GM12872 (cell line): ENCODE measurements around the gene SLC7A4.

Source experiments
- TF ChIP-seq, protein P1 (sequence below): IDR thresholded peaks from 3 replicates; pipeline ENCODE4 v1.5.1; 2011; ENCODE audit warnings: low read depth, mild to moderate bottlenecking, low read length, moderate library complexity; ENCODE audit not compliant: insufficient read depth

The SLC7A4 gene

GRCh38 chr22:21075516-21076138, 43.3 kb upstream of the SLC7A4 start:
- TF ChIP-seq, protein P1, sequence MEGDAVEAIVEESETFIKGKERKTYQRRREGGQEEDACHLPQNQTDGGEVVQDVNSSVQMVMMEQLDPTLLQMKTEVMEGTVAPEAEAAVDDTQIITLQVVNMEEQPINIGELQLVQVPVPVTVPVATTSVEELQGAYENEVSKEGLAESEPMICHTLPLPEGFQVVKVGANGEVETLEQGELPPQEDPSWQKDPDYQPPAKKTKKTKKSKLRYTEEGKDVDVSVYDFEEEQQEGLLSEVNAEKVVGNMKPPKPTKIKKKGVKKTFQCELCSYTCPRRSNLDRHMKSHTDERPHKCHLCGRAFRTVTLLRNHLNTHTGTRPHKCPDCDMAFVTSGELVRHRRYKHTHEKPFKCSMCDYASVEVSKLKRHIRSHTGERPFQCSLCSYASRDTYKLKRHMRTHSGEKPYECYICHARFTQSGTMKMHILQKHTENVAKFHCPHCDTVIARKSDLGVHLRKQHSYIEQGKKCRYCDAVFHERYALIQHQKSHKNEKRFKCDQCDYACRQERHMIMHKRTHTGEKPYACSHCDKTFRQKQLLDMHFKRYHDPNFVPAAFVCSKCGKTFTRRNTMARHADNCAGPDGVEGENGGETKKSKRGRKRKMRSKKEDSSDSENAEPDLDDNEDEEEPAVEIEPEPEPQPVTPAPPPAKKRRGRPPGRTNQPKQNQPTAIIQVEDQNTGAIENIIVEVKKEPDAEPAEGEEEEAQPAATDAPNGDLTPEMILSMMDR: no peak

DNA sequence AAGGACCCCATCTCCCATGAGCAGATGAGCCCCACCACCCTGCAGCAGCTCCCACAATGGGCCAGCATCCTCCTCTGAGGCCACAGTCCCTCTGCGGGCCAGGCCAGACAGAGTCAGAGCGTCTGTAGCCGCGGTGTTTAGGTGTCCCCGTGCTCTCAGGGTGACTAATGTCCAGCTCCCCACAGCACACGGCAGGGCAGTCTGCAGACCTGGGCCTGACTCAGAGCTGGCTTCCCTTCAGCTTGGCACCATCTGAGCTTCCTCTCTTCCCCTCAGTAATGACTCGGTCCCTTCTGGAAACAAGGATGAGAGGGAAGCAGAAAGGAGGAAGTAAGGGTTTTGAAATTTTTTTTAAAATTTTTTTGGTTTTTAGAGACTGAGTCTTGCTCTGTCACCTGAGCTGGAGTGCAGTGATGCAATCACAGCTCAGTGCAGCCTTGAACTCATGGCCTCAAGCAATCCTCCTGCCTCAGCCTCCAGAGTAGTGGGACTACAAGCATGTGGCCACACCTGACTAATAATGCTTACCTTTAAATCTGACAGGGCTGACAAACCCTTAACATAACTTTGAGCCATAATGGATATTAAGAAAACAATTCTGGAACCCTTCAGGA, 41.8 kb upstream of the SLC7A4 start:
- TF ChIP-seq, protein P1: no peak

DNA sequence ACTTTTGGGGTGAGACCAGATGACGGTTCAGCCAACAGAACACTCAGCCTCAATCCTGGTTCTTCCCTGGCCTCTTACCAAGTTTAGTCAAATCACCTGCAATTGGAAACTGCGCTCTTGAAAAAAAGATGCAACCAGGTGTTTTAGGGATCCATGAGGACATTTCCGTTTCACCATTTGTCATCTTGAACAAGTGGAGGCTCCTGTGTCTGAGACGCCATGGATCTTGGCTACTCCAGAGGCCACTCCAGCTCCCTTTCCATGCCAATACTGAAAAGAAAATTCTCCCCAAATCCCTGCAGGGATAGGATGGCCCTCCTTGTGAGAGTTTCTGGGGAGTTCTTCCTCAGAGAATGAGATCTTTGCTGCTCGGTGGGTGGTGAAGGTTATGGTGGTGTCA, 41.1 kb upstream of the SLC7A4 start:
- TF ChIP-seq, protein P1: no peak

DNA sequence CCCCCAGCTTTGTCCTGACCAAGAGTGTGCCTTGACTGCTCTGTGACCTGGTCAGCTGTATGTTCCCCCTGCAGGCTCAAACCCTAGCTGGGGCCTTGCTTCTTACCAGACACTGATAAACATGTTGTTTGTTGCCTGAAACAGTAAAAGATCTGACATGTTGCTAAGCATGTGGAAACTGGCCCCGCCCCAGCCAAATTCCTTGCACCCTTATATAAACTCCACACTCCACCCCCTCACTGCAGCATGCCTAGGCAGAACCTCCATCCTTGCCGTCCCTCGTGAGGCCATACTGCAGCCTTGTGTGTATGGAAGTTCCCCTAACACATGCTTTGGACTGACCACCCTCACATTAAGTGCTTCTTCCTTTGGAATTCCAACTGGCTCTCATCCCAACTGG, 40.7 kb upstream of the SLC7A4 start:
- TF ChIP-seq, protein P1: no peak

- TF ChIP-seq, protein P1: no peak
These were observed 38.6 kb upstream of the SLC7A4 start for GRCh38 chr22:21070690-21071615.

DNA sequence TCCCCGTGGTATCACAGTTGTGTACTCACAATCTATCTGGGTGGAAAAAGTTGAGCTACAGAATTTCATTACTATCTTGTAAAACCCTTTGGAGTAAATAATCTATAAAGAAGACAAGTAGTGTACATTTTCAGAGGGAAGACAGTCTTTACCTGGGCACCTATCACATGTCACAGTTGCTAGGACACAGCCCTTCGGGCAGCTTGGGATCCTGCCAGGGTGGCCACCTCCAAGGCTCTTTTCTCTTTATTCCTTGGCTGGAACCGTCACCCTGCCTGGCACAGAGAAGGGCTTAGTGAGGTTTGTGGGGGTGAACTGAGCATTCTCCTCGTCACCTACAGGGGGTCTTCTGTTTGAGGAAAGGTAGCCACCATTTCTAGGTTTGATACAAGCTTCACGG, 37.0 kb upstream of the SLC7A4 start:
- TF ChIP-seq, protein P1: no peak

DNA sequence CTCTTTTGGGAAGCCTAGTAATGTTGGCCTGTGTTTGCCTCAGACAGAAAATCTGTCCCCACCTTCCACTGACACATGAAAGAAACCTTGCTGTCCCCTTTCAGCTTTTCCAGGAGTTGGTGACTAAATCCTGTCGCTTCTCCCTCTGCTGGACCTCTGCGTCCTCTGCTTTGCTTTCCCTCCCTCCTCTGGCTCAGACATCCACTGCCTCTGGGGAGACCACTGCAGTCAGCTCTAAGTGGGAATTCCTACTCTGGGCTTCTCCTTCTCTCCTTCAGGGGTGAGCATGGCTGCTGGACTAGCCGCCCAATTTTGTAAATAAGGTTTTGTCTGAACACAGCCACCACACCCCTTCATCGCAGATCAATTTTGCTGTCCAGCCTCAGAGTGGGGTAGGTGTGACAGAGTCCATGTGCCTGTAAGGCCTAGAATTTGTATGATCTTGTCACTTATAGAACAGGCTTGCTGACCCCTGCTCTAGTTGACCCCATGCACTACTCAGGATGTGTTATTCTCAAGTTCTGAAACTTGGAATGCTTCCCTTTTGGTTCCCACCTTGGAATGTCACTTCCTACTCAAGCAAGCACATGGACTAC, 36.4 kb upstream of the SLC7A4 start:
- TF ChIP-seq, protein P1: no peak
